H7 (cell line): Measurements from ENCODE around the gene FUOM. TPM values are rescaled to one million over a fixed set of nuclear protein-coding genes. Genes with fewer than 3 reads are reported as not detected.
"Not testable (repeated sequence)": the region's sequence is repeated elsewhere in the genome, so short reads cannot be mapped to it uniquely, and the experiment has no call there.

Experiments
- DNase-seq: peaks from one replicate; pipeline ENCODE4 v3.0.0; 2012
- H3K27me3 ChIP-seq: 2 replicates; pipeline ENCODE4 v1.6.0; 2011; ENCODE audit warnings: mild to moderate bottlenecking, low read length; ENCODE audit not compliant: control insufficient read depth, insufficient read depth
- H3K36me3 ChIP-seq: replicated peaks from 2 replicates; pipeline ENCODE4 v1.5.1; 2011; ENCODE audit warnings: low read length; ENCODE audit not compliant: control insufficient read depth, insufficient read depth
- H3K4me3 ChIP-seq: 2 replicates; pipeline ENCODE4 v1.5.1; 2011; ENCODE audit warnings: low read depth, mild to moderate bottlenecking, control low read depth, low read length, moderate library complexity; ENCODE audit not compliant: insufficient read depth
- total RNA-seq: library from RNA; depleted of rRNA; stranded (reverse); fragments of >200 nt; shearing (Covaris generic); gene quantifications from 2 replicates; pipeline ENCODE4 v1.2.3, GENCODE V29; 2014

FUOM gene
- total RNA-seq, 1 experiment from 2014 or later, result 50.5 TPM

DNA sequence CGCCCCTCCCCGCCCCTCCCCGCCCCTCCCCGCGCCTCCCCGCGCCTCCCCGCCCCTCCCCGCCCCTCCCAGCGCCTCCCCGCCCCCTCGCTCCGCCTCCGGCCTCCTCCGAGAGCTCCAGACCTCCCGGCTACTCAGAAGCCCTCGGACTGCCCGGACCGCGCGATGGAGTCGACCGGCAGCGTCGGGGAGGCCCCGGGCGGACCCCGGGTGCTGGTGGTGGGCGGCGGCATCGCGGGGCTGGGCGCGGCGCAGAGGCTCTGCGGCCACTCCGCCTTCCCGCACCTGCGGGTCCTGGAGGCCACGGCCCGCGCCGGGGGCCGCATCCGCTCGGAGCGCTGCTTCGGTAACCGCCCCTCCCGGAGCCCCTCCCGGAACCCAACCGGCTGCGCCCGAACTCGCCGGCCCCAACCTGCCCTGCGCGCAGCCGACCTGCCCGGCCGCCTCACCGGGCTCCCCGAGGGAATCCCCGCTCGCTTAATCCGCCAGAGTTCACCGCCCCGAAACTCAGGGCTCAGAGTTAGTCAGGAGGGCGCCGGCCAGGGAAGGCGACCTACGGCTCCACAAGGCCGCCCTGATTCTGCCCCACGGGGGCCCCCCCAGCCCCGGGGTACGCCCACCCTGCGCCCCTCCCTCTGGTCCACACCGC lies 21.5 kb upstream of the FUOM start, which contains the start of gene PAOX:
PAOX (plus strand) TSS at position 111 of the 649 bp plus-strand sequence; CDS start at position 166, 55 bp downstream.
- Histone ChIP-seq H3K27me3 (peaks cover 43% of the 10 kb centered on the region), H3K4me3 (peak within 1 kb of the TSS; percentile 73), H3K36me3 (no peaks in the 10 kb centered on the region)
- peak; percentile 98 for DNase-seq

DNA sequence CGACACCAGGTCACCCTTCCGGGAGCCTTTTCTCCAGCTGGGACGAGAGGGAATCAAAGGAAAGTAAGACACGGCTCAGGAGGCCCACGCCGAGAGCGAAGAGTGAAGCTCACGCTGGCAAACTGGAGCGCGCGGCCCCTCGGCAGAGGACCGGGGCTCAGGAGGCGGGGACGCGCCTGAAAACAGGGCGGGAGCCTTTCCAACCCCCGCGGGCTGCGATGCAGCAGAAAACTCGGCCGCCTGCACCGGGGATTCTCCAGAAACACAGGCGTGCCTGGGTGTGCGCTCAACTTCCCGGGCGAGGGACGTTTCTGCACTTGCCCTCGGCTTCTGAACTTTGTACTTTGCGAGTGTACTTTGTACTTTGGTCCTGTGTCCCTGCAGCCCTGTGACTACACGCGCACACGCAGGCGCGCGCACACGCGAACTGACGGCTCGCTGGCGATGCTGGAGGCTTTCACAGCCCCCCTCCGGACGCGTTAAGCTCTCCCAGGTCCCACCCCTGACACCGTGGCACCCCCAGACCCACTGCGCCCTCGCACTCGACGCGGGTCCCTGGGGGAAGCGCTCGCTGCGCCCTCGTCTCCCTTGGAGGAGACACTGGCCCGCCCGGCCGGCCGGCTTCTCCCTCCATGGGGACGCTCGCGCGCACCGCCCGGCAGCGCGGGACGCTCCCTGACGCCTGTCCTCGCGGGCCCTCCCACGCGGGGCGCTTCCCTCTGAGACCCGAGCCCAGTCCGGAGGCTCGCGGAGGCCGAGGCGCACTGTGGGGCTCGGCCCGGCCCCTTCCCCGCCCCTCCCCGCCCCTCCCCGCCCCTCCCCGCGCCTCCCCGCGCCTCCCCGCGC lies 20.7 kb upstream of the FUOM start:
- Histone ChIP-seq H3K27me3 (peaks cover 45% of the 10 kb centered on the region), H3K4me3 (peak overlapping the region; percentile 73), H3K36me3 (no peaks in the 10 kb centered on the region)
- peak; percentile 92 for DNase-seq

DNA sequence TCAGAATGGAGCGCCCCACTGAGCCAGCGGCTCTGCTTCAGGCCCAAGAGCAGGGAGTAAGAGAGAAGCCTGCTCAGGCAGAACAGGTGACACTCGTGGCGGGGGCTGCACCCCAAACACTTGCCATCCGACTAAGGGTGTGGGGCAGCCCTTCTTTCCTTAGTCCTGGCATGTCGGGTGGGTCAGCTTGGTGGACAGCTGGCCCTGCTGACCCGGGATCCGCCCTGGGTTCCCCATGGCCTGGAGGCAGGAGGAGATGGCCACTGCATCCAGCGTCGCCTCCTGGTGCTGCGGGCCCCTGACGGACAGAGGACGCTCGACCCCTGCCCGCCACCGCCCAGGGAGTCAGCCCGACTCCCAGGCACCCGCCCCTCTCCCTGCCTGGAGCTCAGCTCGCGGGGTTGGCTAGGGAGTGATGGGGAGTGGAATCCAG lies 20.0 kb upstream of the FUOM start:
- peak; percentile 85 for DNase-seq
- H3K36me3 ChIP-seq, result no peaks in the 10 kb centered on the region
- H3K27me3 ChIP-seq, result peaks cover 45% of the 10 kb centered on the region
- peak overlapping the region; percentile 73 for H3K4me3 ChIP-seq

DNA sequence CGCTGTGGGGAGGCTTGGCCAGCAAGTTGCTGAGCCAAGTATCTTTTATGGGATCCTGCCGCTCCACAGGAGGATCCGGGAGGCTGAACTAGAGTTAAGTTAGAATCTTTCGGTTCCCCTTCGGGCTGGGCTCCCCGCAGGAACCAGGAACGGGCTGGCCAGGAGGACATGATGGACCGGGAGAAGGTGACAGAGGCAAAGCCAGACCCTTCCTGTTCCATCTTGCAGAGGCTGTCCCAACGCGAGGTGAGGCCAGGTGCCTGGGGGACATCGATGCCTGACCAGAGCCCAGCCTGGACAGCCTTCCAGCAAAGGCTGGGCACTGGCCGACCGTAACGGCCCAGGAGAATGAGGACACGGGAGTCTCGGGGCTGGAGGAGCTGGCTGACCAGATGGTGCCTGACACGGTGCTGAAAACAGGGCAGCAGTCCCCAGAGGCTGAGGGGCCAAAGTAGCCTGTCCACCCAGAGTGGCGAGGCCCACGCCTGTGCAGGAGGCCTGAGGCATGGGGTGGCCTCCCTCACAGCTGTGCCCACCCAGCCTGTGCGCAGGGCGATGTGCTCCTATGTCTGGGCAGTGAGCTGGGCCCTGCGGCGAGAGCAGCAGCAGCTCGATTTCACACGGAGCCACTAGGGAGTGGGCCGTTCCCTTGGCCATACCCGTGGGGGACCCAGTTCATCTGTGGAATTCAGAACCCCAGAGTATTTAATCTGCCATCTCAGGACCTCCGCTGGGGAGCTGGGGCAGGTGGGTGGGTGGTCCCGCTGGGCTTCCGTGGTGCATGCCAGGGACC lies 19.4 kb upstream of the FUOM start:
- Histone ChIP-seq H3K27me3 (peaks cover 45% of the 10 kb centered on the region), H3K36me3 (no peaks in the 10 kb centered on the region), H3K4me3 (no peak overlapping the region)
- peak; percentile 59 for DNase-seq

DNA sequence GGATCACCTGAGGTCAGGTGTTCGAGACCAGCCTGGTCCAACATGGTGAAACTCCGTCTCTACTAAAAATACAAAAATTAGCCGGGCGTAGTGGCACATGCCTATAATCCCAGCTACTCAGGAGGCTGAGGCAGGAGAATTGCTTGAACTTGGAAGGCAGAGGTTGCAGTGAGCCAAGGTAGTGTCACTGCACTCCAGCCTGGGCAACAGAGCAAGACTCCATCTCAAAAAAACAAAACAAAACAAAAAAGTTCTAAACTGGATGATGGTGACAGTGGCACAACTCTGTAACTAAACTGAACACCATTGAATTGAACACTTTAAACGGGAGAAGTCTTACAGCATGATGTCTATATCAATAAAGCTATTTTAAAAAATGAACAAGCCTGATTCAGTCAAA lies 18.4 kb upstream of the FUOM start:
- not testable (repeated sequence) for H3K36me3 ChIP-seq, DNase-seq, H3K4me3 ChIP-seq
- H3K27me3 ChIP-seq, result peaks cover 45% of the 10 kb centered on the region

DNA sequence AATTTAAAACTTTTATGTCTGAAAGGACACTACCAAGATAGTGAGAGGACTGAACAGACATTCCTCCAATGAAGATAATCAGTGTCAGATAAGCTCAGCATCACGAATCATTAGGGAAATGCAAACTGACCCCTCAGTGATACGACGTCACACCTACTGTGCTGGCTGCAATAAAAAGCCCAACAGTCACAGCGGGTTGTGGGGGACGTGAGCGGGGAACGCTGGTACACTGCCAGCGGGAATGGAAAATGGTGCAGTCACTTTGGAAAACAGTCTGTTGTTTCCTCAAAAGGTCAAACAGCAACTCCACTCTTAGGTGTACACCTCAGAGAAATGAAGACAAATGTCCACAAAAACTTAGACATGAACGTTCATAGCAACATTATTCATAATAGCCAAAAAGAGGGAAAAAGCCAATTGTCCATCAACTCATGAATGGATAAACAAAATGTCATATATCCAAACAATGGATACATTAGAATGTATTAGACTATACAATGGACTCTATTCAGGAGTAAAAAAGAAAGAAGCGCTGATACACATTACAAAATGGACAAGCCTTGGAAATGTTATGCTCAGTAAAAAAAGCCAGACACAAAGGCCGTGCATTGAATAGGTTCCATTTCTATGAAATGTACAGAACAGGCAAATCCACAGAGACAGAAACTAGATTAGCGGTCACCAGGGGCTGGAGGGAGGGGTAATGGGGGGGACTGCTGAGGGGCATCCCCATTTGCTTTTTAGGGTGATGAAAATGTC lies 17.7 kb upstream of the FUOM start:
- Histone ChIP-seq H3K4me3 (no peak overlapping the region), H3K27me3 (peaks cover 43% of the 10 kb centered on the region), H3K36me3 (peaks cover 1% of the 10 kb centered on the region)
- DNase-seq, result no peak

DNA sequence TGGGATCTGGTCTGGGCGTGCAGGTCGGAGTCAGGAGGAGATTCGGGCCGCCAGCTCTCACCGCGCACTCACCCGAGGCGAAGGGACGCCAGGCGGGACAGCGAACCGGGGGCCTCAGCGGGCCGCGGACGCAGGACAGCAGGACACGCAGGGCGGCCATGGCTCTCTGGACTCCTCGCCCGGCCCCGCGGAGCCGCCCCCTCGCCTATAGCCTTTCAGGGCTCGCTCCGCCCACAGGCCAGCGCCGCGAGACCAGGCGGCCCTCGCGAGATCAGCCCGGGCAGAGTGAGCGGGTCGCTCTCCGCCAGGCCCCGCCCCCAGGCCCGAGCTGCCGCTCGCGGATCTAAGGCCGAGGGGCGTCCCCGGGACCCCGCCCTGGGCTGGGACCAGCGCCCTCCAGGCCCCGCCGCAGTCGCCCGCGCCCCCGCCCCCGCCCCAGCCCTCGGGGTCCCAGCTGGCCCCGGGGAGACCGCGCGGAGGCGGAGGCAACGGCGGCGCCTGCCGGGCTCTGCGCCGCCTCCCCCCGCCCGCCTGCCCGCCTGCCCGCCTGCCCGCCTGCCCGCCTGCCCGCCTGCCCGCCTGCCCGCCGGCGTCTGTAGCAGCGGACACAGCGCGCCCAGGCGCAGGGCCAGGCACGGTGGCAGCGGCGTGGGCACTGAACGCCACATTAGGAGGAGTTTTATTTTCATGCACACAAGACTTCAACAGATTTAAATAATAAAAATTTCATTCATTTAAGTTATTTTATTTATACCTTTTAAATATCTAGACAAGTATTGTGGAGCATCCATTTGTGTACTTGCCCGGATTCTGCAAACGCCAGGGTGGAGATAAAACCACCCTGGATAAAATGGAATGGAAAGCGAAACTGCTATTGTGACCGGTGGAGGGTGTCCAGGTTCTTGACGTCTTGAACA lies 15.6 kb upstream of the FUOM start, which contains the start of gene ECHS1:
ECHS1 (minus strand) TSS at position 181 of the 917 bp plus-strand sequence; CDS start at position 160, 21 bp downstream.
- H3K4me3 ChIP-seq, result peak within 1 kb of the TSS; percentile 82
- H3K36me3 ChIP-seq, result peaks cover 13% of the 10 kb centered on the region
- peaks cover 26% of the 10 kb centered on the region for H3K27me3 ChIP-seq
- peak; percentile 100 for DNase-seq

DNA sequence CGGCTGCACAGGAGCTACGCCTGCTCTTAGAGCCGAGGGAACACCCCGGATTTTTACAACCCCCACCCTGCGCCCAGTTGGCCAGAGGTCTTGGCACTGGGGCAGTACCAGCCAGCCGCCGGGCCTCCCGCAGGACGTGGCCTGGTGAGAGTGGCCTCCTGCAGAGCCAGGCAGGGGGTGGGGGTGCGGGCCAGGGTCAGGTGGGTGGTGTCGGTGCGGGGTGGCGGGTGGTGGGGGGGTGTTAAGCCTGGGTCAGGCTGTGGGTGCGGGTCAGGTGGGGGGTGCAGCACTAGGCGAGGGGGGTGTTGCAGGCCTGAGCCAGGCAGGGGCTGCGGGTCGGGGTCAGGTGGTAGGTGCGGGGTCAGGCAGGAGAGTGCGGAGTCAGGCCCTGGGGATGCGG lies 14.7 kb upstream of the FUOM start:
- peak; percentile 88 for DNase-seq
- Histone ChIP-seq H3K27me3 (peaks cover 17% of the 10 kb centered on the region), H3K36me3 (peaks cover 14% of the 10 kb centered on the region), H3K4me3 (no peak overlapping the region; the same call in 1 of the 2 replicates)

DNA sequence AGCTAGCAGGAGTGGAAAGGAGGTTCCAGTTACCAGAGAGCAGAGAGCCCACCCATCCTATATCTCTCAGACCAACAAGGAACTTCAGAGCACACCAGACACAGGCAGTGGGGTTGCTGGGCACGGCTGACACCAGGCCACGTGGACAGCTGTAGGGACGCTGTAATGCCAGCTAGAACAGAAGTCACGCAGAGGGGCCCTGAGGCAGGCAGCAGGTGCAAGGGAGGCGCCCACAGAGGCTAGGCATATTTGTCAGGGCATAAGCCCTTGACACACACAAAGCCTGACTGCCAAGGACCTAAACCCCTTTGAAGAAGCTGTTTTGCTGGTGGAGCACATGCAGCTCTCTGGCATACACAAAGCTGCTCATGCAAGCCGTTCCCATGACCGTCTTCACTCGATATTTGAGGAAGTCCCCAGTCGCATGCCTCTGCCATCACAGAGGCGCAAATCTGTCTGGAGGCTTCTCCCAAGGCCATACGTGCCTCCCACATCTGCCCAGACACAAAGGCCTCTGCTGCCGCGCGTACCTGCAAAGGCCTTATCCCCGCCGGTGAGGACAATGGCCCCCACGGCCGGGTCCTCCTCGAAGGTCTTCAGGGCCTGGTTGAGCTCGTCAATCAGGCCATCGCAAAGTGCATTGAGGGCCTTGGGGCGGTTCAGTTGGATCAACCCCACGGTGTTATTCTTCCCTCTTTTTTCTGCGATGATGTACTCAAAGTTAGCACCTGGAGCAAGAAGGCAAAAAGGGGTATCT lies 12.4 kb upstream of the FUOM start:
- peaks cover 22% of the 10 kb centered on the region for H3K36me3 ChIP-seq
- no peak overlapping the region for H3K4me3 ChIP-seq
- no peak for DNase-seq
- H3K27me3 ChIP-seq, result peaks cover 2% of the 10 kb centered on the region; the same call in 1 of the 2 replicates

DNA sequence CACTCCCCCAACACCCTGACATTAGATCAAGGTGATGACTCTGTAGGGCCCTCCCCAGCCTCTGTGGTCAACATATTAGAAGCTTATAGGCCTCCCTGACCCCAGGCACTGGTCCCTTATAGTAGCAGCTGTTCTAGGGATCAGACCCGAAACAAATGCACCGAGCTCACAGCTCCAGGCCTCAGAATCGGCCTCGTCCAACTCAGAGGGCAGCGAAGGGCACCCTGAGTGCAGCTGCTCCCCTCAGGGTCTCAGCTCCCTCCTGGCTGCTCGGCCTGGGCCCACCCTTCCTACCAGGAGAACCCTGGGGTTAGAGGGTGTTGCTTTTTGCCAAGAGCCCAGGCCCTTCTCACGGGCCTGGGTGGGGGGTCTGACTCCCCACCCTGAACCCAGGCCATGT lies 10.3 kb upstream of the FUOM start:
- peaks cover 25% of the 10 kb centered on the region for H3K36me3 ChIP-seq
- H3K27me3 ChIP-seq, result no peaks in the 10 kb centered on the region
- no peak overlapping the region for H3K4me3 ChIP-seq
- DNase-seq, result no peak

DNA sequence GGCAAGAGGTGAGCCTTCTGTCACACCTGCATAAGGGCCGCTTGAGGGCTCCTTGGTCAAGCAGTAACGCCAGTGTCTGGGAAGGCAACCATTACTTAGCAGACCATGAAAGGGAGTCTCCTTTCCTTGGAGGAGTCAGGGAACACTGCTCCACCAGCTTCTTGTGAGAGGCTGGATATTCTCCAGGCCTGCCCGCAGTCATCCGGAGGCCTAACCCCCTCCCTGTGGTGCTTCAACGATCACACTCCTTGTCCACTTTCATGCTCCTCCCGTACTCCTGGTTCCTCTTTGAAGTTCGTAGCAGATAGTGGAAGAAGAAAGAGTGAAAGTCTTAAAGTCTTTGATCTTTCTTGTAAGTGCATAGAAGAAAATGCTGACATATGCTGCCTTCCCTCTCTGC lies 9.6 kb upstream of the FUOM start:
- not testable (repeated sequence) for H3K4me3 ChIP-seq, H3K27me3 ChIP-seq, DNase-seq
- peaks cover 29% of the 10 kb centered on the region for H3K36me3 ChIP-seq

DNA sequence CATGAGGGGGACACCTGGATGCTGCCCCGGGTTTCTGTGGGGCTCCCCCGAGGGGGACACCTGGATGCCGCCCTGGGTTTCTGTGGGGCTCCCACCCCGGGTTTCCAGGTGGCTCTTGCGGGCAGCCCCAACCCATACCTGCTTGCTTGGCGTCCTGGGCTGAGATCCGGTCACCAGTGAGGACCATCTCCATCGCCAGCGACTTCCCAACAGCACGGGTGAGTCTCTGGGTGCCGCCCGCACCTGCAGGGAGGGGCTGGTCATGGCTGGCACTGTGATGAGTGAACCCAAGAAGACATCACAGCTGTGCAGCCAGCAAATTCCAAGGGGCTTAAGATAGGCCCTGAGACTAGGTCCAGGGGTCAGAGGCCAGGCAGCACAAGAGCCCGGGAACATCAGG lies 8.9 kb upstream of the FUOM start:
- H3K4me3 ChIP-seq, result no peak overlapping the region
- DNase-seq, result no peak
- peaks cover 29% of the 10 kb centered on the region for H3K36me3 ChIP-seq

More for the DNA sequence above, 8.9 kb upstream of the FUOM start:
- no peaks in the 10 kb centered on the region for H3K27me3 ChIP-seq
